NCI-H2196 (cell line): ENCODE measurements around the gene CCDC88C.
"Not testable (repeated sequence)": the region's sequence is repeated elsewhere in the genome, so short reads cannot be mapped to it uniquely, and the experiment has no call there.

Experiments used
- DNase-seq: peaks from one replicate; lab custom pipeline; 2025; ENCODE audit not compliant: unreplicated experiment; lab: John Stamatoyannopoulos, UW

The CCDC88C gene, protein sequence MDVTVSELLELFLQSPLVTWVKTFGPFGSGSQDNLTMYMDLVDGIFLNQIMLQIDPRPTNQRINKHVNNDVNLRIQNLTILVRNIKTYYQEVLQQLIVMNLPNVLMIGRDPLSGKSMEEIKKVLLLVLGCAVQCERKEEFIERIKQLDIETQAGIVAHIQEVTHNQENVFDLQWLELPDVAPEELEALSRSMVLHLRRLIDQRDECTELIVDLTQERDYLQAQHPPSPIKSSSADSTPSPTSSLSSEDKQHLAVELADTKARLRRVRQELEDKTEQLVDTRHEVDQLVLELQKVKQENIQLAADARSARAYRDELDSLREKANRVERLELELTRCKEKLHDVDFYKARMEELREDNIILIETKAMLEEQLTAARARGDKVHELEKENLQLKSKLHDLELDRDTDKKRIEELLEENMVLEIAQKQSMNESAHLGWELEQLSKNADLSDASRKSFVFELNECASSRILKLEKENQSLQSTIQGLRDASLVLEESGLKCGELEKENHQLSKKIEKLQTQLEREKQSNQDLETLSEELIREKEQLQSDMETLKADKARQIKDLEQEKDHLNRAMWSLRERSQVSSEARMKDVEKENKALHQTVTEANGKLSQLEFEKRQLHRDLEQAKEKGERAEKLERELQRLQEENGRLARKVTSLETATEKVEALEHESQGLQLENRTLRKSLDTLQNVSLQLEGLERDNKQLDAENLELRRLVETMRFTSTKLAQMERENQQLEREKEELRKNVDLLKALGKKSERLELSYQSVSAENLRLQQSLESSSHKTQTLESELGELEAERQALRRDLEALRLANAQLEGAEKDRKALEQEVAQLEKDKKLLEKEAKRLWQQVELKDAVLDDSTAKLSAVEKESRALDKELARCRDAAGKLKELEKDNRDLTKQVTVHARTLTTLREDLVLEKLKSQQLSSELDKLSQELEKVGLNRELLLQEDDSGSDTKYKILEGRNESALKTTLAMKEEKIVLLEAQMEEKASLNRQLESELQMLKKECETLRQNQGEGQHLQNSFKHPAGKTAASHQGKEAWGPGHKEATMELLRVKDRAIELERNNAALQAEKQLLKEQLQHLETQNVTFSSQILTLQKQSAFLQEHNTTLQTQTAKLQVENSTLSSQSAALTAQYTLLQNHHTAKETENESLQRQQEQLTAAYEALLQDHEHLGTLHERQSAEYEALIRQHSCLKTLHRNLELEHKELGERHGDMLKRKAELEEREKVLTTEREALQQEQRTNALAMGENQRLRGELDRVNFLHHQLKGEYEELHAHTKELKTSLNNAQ (N-terminal part only)

DNA sequence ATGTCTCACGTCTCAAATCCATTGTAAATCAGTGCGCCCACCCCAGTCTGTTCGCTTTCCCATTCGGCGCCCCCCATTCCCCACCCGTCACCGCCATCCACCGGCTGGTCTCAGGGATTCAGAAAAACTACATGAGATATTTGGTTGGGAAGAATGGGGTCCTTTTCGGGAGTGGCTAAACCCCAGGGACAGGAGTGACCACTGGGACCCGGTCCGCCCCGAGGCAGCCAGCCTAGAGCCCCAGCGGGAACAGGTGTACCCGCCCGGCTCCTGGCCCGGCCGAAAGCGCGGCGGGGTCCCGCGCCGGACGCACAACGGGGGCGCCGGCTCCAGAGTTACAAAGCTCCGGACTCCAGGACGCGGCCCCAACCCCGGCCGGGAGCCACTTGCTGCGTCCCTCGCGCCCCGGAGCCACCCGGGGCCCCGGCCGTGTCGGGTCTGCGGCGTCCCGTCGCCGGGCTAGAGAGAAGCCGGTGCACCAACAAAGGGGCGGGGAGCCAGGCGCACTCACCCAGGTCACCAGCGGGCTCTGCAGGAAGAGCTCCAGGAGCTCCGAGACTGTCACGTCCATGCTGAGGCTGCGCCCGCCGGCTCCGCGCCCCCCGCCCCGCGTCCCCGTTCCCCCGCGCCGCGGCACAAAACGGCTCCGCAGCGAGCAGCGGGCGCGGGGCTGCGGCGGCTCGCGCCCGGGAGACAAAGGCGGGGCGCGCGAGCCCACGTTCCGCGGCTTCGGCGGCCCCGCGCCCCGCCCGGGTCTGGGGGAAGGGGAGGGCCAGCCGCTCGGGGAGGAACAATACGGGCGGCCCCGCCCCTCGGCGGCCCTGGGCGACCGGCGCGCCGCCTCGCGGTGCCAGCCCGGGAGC lies at the start of gene CCDC88C:
TSS of gene CCDC88C (minus strand) at position 701 of the 863 bp plus-strand sequence. CDS start at position 571, 130 bp downstream.
- peak; percentile 58 for DNase-seq

DNA sequence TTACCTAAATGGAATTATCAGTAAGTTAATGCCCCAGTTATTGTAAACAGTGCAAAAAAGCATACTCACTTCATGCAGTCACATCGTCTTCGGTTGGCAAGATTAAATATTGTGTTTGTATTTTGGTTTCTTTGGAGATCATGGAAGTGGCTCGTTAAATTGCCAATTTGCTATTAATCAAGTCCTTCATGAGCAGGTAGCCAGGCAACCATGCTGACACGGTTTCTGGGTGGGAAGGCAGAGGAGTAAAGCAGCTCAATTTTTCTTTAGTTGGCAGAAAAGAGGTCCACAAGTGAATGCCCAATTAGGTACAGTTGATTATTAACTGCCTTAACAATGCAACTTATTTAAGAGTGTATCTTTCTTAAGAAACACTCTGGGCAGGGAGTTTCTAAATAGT lies 48.6 kb upstream of the CCDC88C start:
- DNase-seq: peak; percentile 29

DNA sequence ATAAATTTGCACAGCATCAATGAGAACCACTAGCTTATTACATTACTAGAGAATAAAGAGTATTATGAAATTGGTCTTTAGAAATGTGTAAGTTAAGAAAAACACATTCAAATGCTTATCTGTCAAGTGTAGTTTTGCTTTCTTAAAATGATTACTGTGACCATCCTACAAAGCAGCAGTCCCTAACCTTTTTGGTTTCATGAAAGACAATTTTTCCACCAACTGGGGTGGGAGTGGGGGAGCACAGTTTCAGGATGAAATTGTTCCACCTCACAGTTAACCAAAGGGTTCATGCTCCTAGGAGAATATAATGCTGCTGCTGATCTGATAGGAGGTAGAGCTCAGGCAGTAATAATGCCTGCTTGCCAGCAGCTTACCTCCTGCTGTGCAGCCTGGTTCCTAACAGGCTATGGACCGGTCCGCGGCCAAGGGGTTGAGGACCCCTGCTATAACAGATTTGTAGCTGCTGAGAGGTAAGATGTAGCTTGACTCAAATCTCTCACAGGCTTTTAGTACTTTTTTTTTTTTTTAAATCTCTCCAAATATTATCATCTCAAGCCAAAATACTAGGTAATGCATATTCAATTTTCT lies 47.1 kb upstream of the CCDC88C start:
- DNase-seq: no peak

DNA sequence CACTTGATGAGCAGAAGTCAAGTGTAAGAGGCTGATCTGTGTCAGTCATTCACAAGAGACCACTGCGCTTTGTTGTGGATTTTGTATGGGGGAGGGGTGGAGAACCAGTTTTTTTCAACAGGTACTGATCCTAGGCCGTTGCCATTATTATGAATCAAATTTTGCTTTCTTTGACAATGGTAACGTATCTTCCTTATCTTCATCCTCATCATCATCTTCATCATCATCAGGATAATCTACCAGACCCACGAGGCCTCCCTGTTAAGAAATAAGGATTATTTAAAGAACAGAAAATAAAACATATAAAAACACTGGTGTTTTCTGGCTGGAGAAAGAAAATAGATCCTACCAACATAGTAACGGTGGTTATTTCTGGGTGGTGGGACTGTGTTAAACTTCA lies 41.0 kb upstream of the CCDC88C start:
- DNase-seq: no peak

DNA sequence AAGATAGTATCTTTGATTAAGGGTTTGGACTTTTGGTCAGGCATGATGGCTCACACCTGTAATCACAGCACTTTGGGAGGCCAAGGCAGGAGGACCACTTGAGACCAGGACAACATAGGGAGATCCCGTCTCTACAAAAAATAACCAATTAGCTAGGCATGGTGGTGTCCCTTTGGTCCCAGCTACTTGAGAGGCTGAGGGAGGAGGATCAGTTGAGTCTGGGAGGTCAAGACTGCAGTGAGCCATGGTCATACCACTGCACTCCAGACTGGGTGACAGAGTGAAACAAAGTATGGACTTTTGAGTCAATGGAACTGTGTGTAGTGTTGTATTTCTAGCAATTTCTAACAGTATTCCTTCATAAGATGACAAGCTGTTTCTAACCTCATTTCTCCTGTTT lies 38.7 kb upstream of the CCDC88C start:
- no peak for DNase-seq

DNA sequence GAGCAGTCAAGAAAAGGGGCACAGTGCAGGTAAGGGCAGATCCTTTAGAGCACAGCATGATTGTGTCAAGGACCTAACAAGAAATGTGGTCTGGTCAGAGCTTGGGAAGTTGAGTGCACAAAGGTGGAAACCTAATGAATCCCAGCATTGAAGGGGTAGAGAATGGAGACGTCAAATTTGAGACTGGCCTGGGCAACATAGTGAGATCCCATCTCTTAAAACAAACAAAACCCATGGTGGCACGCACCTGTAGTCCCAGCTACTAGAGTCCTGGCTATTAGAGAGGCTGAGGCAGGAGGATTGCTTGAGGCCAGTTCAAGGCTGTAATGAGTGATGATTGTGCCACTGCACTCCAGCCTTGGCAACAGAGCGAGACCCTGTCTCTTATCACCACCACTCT lies 37.0 kb upstream of the CCDC88C start:
- DNase-seq: no peak

DNA sequence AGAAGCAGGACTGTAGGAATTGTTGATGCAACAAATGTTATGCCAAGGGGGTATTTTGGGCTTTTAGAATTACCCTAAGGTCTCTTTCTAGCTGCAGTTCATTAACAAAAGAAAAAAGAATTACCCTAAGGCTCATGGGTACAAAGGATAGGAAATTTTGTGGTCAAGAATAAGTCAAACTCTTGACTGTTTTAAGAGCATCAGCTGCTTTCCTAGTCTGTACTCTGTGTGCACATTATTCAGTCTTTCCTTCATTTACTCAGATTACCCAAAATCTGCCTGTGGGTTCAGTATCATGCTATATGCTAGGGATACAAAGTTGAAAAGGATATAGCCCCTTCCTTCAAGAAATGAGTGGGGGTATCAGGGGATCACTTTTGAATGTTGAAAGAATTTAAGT lies 36.5 kb upstream of the CCDC88C start:
- no peak for DNase-seq

DNA sequence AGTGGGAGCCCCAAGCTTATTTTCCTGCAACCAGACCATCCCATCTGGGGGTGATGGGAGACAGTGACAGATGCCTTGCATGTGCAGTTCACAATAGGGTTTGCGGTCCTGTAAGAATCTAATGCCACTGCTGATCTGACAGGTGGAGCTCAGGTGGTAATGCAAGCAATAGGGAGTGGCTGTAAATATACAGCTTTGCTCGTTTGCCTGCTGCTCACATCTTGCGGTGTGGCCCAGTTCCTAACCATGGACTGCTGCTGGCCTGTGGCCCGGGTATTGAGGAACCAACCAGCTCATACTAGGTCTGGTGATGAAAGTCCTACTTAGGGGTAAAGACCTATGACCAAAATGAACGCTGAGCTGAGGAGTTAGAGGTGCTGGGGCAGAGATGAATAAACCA lies 36.1 kb upstream of the CCDC88C start:
- no peak for DNase-seq

DNA sequence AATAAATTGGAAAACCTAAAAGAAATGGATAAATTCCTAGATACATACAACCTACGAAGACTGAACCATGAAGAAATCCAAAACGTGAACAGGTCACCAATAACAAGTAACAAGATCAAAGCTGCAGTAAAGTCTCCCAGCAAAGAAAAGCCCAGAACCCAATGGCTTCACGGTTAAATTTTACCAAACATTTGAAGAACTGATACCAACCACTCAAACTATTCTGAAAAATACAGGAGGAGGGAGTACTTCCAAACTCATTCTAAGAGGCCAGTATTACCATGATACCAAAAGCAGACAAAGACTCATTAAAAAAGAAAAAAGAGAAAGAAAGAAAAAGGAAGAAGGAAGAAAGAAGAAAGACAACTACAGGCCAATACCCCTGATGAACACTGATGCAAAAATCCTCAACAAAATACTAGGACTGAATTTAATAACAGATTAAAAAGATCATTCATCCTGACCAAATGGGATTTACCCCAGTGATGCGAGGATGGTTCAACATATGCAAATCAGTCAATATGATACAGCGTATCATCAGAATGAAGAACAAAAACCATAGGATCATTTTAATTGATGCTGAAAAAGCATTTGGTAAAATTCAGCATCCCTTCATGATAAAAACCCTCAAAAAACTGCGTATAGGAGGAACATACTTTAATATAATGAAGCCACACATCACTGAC lies 26.9 kb upstream of the CCDC88C start:
- DNase-seq: no peak

DNA sequence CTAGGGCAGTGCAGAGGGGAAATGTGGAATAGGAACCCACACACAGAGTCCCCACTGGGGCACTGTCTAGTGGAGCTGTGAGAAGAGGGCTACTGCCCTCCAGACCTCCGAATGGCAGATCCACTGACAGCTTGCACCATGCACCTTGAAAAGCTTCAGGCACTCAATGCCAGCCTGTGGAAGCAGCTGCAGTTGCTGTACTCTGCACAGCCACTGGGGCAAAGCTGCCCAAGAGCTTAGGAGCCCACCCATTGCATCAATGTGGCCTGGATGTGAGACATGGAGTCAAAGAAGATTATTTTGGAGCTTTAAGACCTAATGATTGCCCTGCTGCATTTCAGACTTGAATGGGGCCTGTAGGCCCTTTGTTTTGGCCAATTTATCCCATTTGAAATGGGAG lies 21.7 kb upstream of the CCDC88C start:
- DNase-seq: no peak

DNA sequence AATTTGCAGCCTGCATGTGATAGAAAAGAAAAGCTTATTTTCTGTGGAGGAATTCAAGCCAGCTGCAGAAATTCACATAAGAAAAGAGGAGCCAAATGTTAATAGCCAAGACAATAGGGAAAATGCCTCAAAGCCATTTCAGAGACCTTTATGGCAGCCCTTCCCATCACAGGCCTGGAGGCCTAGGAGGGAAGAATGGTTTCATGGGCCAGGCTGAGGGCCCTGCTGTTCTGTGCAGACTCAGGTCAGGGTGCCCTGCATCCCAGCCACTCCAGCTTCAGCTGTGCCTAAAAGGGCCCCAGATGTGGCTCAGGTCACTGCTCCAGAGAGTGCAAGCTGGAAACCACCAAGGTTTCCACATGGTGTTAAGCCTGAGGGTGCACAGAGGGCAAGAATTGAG lies 21.2 kb upstream of the CCDC88C start:
- DNase-seq: no peak

DNA sequence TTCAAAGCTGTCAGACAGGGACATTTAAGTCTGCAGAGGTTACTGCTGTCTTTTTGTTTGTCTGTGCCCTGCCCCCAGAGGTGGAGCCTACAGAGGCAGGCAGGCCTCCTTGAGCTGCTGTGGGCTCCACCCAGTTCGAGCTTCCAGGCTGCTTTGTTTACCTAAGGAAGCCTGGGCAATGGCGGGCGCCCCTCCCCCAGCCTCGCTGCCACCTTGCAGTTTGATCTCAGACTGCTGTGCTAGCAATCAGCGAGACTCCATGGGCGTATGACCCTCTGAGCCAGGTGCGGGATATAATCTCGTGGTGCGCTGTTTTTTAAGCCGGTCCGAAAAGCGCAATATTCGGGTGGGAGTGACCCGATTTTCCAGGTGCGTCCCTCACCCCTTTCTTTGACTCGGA lies 18.6 kb upstream of the CCDC88C start:
- not testable (repeated sequence) for DNase-seq

DNA sequence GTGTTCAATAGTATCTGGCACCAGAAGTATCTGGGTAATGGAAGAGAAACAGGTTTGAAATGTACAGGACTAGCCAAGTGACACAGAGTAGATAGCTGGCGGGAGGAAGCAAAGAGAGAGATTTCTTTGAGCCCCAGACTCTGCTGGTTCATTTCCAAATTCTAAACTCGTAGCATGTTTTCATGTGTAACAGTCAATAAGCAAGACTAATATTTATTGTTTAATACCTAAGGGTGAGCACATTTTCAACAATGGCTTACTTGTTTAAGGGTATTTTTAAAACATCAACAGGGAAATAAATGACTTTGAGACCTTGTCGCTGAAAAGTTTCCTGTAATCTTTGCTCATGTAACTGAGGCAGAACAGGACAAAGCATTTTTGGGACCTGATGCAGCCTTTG lies 11.8 kb upstream of the CCDC88C start:
- DNase-seq: no peak

DNA sequence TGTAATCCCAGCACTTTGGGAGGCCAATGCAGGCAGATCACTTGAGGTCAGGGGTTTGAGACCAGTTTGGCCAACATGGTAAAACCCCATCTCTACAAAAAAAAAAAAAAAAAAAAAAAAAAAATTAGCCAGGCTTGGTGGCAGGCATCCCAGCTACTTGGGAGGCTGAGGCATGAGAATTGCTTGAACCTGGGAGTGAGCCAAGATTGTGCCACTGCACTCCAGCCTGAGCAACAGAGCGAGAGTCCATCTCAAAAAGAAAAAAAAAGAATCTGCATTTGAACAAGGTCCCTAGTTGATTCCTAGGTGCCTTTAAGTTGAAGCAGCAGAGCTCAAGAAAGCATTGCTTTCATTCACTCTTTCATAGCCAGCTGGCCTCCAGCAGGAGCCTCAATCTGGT lies 11.3 kb upstream of the CCDC88C start:
- not testable (repeated sequence) for DNase-seq

DNA sequence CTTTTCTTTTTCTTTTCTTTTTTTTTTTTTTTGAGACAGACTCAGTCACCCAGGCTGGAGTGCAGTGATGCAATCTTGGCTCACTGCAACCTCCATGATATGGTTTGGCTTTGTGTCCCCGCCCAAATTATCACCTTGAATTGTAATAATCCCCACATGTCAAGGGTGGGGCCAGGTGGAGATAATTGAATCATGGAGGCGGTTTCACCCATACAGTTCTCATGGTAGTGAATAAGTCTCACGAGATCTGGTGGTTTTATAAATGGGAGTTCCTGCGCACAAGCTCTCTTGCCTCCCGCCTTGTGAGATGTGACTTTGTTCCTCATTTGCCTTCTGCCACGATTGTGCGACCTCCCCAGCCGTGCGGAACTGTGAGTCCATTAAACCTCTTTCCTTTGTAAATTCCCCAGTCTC lies 7.9 kb upstream of the CCDC88C start:
- DNase-seq: not testable (repeated sequence)

DNA sequence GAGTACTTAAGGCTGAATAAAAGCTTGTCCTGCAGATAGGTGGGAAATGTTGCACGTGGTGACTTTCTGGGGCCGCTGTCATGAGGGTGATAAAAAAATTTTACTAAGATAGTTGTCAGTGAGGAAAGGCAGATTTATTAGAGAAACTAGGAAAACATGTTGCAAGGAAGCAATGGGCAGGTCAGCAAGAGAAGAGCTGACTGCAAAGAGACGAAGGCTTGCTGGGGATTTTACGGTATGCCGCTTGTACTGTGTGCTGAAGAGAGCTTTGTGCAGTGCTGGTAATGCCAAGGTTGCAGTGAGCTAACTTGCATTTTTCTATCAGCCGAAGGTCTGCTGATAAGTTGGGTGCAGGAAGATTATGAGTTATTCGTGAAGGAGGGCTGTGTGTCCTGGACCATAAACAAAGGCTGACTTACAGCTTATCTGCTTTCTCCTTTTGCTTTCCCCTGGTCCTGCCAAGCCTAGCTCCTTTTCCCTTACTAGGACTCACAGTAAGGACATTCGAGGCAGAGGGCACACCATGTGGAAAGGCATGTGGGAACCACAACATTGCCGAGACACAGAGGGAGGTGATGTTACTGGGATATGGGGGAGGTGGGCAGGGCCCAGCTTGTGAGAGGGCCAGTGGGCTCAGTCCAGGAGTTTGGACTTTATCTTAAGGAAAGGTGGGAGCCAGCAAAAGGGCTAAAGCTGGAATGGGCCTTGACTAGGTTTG lies 7.4 kb upstream of the CCDC88C start:
- DNase-seq: no peak

DNA sequence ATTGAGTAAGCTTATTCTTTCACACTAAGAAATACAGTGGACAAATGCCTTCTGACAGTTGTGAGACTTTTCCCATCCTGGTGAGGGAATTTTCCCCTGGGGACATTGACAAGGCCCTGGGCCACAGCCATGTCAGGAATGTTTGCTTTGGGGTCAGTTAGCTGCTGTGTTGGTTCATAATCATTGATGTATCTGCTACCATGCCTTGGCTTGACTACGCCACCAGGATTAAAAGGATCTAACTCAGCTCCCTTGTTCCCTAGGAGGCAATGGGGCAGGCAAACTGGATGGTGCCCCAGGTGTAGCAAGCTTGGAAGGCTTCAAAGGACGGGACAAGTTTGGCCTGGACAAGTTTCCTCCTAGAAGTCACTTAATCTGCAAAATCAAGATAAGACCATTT lies 3.1 kb upstream of the CCDC88C start:
- DNase-seq: no peak

DNA sequence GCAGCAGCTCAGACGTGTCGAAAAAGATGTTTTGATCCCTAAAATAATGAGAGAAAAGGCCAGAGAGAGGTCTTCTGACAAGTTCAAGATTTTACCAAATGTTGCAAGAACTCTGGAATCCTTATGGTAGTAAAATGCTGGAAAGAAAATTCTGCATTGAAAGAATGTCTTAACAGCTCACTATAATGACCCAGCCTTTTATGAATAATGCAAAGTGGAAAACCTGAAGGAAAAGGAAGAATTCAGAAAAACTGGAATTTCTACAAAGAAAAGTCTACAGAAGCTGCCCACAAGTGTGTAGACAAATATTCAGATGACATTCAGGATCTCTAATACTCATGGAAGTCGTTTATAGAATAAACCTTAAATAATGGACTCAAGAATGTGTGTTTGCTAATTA lies 1.8 kb upstream of the CCDC88C start:
- no peak for DNase-seq

DNA sequence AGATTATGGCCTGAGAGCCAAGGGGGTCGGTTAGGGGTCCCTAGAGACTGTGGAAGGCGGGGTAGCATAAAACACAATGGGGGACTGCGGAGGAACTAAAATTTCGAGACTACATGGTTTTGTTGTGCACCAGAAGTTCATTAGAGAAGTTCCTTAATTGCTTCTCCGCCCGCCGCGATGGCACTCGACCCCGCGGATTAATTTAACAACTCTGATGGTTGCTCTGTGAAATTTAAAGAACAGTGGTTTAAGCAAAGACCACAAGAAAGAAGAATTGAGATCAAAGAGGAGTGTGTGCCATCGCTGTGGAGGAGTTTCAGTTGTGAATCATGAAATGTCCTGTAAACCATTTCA lies 1.4 kb upstream of the CCDC88C start:
- DNase-seq: no peak
